ENCODE data around the gene AKAP1.

The AKAP1 gene

DNA sequence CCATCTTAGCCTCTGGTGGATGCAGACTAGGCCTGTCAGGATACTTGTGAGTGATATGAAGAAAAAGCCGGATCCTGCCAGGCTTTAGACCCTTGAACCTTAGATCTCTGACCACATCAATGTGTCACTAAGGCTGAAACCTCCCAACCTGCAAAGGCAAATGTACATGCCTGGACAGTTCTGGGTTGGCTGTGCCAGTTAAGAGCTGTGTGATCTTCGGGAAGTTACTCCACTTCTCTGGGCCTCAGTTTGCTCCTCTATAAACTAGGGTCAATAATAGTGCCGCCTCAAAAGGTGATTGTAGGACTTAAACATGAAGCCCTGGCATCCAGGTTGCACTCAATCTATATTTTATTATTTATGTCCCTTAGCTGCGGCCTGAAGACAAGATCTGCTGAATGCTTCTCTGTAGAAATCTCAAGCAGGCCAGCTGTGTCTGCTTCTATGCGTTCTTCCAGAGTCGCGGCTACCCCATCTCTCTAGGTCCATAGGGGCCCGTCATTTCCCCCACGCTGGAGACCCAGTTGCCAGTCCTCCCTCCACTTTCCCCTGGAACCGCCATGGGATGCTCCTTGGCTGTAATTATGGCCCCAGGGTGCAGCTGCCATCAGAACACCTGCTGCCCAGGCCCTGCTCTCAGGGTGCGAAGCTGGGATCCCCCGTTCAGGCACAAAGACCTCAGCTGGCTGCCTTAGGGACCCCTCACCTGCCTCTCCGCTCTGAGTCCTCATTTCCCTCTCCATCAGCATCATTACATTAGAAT is 50.2 kb downstream of the AKAP1 start:
- no peak for DNase-seq

DNA sequence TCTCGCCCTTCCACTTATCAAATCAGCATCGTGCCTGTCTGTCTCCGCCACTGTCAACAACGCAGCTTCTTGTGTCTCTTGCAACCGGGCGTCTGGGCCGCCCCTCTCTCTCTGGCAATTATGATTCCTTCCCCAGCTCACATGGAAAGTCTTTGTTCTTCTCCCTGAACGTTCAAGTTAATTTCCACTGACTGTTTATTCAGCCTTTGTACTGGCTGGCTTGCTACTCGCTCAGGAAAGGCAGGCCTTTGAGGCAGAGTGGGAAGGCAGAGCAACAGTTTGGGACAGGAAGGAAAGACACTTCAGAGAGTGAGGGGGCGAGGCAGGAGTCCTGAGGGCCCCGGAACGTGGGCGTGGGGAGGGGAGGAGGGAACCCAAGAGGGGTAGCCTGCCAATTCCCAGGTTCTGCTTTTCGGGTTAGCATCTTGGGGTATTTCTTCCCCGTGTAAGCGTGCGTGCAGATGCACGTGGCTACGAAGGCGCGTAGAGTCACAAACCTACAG is 50.8 kb downstream of the AKAP1 start:
- no peak for DNase-seq

DNA sequence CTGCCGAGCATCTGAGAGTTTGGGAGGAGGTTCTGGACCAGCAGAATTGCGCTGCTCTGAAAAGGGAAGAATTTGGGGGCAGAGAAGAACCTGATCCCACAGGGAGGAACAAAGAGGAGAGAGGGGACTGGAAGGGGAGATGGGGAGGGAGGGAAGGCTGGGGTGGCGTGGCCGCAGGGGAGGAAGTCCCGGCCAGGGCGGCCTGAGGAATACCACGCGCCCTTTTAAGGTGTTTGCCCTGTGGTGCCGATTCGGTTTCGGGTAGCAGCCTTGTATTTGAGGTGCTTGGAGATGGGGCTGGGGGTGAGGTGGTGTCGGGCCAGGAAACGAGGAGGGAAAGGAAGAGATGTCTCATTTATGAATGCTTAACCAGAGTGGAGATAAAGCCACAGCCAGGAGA is 51.3 kb downstream of the AKAP1 start:
- no peak for DNase-seq

DNA sequence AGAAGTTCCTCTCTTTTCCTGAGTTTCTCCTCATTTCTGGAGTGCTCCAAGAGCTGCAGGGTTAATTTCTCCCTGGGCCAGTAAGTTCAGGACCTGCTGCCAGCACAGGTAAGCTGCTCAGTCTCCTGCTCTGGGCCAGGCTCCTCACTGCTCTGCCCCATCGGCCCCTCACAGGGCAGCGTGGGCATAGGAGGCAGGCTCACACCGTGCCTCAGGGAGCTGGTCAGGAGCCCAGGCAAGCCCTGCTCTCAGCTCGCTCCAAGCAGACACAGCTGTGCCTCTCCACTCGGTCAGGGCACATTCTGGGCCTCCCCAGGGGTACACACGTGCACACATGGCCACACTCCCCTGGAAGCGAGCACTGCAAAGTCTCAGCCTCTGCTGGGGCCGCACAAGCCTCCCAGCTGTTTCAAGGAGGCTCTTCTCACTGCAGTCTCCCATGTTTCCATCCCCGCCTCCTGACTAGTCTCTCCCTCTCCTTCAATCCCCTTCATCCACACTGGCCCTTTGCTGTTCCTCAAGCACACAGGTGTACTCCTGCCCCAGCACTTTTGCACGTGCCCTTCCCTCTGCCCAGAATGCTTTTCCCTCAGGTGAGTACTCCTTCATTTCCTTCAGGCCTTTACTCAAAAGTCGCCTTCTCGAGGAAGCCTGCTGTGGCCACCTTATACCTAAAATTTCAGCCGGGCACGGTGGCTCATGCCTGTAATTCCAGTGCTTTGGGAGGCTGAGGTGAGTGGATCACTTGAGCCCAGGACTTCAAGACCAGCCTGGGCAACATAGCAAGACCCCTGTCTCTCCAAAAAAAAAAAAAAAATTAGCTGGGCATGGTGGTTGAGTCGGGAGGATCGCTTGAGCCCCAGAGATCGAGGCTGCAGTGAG is 53.2 kb downstream of the AKAP1 start:
- DNase-seq: no peak

DNA sequence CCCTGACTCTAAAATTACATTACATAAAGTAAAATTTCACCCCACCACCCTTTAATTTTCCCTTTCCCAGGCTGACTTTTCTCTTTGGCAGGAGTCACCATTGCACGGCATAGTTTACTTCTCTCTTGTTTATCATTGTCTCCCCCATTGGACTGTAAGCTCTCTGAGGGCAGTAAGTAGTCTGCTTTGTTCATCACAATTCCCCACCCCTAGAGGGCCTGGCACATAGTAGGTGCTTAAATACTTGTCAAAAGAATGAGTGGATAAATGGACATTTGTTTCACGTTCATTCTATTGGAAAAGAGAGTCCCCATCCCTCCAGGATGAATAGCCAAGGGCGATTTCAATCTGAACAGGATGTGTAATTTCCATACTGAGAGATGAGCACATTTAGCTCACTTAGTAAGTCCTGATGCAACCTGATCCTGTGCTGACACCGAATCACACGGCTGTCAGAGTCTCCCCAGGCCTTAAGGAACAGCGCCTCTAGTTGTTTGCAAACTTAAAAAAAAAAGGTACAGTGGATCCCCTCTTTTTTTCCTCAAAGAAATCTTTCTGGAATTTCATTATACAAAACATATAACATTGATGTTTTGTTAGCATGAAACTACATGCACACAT is 54.0 kb downstream of the AKAP1 start:
- no peak for DNase-seq

DNA sequence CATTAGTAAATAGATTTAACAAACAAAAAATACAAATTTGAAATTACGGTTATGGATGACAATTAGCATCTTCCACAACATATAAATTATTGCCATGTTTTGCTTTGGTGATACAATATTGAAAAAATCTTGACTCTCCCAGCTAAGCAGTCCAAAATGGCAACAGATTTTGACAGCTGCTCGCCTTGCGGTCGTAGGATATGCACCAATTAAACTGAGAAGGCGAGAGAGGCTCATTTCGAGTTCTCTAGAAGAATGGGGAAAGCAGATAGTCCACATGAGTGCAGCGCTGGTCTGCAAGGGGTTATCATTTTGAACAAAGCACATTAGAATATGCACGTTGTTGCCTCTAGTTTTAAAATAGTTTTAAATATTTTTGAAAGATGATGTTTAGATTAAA is 55.3 kb downstream of the AKAP1 start:
- DNase-seq: no peak

DNA sequence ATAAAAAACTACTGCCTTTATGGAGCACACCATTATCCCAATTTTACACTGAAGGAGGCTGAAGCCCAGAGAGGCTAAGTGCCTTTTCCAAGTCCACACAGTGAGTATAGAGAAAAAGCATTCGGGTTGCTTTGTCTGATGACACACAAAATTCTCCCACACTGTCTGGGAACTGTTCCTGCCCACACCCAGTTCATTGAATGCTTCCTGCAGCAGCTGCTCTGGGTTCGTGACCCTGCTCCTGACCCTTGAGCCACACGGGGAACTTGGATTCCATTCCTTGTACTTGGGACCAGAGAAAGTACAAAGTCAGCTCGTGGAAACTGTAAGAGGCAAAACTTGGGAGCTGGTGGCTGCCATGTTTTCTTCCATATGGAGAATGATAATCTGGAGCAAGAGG is 57.9 kb downstream of the AKAP1 start:
- DNase-seq: no peak

DNA sequence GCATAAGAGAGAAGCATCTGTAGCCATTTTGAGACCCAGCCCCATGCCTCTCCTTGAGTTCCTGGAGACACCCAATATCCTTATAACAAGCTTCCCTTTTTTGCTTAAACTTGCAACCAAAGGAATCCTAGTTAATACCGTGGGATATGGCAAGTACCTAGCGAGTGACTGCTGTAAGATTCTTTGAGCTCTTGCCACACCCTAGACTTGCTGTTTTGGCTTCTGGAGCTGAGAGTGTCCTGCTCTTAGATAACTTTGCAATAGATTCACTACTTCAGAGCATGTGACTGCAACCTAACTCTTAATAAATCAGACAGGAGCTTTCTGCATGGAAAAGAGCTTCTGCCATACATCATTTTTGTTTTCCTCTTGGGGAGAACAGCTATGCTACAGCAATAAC is 58.3 kb downstream of the AKAP1 start:
- DNase-seq: no peak

DNA sequence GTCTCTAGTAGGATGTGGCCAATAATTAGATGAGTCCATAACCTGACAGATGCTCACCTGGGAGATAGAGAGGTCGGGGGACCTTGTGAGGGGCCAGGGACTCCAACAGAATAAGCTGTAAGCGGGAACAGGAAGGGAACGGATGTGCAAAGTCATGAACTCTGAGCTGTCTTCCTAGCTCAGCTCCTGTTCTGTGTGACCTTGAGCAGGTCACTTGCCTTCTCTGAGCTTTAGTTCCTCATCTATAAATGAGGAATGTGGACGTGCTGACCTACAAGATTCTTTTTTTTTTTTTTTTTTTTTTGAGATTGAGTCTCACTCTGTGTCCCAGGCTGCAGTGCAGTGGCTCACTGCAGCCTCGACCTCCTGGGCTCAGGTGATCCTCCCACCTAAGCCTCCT is 58.9 kb downstream of the AKAP1 start:
- DNase-seq: no peak

DNA sequence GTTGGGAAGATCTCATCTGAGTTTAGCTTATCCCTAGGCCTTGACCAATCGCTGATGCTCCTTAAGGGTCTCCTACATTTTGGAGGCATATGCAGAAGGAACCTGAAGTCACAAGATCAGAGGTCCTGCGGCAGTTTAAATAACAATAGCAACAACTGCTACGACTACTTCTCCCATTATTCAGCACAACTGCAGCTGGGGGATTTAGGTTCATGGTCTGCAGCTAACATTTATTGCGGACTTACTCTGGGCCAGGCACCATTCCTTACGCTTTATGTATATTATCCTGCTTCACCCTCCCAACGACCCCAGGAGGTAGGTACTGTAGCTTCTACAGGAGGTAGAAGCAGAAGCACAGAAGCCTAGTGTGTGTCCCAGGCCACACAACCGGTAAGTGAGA is 59.5 kb downstream of the AKAP1 start:
- DNase-seq: no peak

DNA sequence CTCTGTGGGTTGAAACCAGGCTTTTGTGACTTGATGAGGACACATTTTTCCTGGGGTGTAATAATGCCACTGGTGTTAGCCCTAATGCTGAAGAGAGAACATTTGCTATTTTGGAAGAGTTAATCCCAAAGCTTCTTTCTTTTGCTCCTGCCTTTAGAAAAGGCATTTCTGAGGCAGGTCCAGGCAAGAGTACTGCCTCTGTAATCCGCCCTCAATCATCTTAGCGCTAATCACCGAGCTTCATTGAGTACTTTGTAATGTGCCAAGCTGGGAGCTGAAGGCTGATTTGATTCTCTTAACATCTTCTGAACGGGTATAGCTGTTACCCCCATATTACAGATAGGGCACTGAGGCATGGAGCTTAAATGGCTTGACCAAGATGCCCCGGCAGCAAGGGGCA is 60.3 kb downstream of the AKAP1 start:
- no peak for DNase-seq

DNA sequence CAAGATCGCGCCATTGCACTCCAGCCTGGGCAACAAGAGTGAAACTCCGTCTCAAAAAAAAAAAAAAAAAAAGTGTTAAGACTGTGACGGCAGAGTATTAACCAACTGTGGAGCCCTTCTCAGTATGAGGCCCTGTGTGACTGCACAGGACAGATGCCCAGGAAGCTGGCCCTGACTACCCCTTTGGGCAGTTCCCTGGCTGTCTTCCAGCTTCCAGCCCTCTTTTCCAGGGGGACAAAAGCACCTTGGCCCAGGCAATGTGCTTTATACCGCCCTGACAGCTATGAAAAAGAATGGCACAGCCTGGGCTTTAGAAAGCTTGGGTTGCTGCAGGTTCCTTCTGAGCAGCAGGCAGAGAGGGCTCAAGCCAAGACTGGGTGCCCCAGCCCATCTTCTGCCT is 61.2 kb downstream of the AKAP1 start:
- DNase-seq: no peak

DNA sequence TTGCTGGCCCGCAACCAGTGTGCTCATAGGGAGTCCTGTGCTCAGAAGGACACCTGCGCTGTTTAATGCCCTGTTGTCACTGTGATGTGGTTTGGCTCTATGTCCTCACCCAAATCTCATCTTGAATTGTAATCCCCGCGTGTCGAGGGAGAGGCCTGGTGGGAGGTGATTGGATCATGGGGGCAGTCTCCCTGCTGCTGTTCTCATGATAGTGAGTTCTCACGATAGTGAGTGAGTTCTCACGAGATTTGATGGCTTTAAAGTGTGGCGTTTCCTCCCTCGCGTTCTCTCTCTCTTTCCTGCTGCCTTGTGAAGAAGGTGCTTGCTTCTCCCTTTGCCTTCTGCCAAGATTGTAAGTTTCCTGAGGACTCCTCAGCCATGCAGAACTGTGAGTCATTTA is 66.8 kb downstream of the AKAP1 start:
- no peak for DNase-seq

DNA sequence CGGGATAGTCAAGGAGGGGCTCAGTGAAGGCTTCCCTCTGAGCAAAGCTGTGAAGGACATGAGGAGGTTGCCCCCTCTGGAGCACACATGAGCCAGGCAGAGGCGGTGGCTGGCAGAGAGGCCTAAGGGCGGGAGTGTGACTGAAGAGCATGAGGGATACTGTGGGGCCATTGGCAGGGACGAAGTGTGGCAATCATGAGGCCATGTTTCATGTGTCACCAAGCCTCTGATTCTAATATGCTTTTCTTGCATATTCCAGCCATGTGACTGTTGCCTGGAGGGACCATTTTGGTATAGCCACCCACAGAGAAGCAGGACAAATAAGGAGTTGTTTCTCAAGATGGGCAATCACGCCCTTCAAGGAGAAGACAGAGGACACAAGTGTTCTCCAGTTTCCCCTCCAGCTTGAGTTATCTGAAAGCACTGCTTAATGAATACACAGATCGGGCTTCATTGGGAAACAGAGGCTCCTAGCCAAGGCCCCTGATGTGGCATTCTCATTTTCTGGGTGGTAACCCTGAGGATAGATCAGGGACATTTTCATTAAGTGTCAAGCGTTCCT is 68.0 kb downstream of the AKAP1 start:
- no peak for DNase-seq

DNA sequence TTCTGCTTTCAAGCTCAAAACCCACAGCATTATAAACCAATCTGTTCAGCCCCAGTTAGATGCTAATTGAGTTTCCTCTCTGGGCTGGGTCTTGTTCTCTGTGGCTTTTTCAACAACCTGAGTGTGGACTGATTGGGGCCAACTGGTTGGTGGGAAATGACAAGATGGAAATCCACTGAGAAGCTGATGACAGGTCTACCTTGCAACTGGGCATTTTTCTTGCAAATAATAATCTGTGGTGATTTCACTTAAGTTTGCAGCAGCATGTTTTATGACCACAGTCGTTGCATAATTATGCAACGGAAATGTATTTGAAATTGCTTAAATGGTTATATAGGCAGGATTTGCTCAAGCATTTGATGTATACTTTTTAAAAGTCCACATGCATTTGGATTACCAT is 69.9 kb downstream of the AKAP1 start:
- no peak for DNase-seq

DNA sequence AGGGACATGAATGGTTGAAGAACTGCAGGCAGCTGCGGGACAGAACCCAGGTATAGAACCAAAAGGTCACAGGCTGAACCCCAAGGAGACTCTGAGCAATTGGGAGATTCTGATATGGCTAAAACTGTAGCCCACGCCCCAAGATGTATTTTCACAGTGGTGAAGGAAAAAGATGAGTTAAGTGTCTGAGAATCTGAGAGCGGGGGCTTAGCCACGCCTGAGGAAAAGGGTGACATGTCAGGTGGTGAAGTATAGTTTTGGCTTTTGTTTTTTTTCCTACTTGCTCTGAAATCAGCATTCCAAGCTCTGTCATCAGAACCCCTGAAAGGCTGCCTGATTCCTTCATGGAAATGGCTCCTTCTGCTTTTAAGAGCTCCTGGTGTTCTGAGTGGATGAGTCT is 73.3 kb downstream of the AKAP1 start:
- no peak for DNase-seq

DNA sequence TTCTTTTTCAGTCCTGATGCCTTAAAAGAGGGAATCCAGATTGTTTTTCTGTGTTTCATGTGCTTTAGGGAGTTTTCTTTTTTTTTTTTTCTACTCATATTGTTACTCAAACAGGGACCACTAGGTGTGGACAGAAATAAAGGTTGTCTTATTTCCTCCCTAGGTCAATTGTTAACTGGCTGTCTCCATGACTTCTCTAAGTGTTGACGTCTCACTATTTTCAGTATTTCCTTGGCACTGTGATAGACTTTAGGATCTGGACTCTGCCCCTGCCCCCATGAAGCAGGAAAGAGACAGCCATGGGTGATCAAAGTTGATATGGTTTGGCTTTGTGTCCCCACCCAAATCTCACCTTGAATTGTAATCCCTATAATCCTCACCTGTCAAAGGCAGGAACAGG is 73.7 kb downstream of the AKAP1 start:
- no peak for DNase-seq

DNA sequence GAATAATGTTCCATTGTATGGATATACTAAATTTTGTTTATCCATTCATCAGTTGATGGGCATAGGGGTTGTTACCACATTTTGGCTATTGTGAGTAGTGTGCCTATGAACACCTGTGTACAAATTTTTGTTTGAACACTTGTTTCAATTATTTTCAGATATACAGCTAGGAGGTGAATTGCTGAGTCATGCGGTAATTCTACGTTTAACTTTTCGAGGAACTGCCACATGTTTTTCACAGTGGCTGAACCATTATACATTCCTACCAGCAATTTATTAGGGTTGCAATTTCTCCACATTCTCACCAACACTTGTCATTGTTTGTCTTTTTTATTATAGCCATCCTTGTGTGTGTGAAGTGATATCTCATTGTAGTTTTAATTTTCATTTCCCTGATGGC is 75.6 kb downstream of the AKAP1 start:
- DNase-seq: no peak

DNA sequence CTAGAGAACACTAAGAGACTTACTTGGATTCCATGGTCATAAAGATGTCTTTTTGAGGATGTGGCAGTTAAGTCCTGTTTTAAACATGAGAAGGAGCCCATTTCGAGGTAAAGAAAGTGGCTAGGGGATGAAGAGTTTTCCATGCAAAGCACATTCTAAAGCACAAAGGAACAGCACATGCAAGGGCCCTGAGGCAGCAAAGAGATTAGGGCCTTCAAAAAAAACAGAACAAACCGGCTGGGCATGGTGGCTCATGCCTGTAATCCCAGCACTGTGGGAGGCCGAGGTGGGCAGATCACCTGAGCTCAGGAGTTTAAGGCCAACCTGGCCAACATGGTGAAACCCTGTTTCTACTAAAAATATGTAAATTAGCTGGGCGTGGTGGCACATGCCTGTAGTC is 79.8 kb downstream of the AKAP1 start:
- no peak for DNase-seq

DNA sequence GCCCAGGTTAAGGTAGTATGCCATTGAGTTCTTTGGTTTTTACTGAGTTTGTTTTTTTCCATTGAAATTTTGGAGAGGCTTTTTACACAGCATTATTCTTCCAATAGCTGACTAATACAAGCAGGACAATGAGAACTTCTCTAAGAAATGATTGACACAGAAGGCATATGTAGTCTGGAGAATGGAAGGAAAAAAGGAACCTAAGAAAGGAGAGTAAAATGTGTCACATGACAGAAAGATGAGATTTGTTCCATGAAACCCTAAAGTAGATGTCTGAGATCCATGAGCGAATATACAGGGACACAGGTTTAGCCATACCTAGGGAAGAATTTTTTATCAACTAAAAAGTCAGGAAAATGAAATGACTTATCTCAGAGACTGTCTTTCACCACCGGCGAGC is 80.7 kb downstream of the AKAP1 start:
- no peak for DNase-seq

DNA sequence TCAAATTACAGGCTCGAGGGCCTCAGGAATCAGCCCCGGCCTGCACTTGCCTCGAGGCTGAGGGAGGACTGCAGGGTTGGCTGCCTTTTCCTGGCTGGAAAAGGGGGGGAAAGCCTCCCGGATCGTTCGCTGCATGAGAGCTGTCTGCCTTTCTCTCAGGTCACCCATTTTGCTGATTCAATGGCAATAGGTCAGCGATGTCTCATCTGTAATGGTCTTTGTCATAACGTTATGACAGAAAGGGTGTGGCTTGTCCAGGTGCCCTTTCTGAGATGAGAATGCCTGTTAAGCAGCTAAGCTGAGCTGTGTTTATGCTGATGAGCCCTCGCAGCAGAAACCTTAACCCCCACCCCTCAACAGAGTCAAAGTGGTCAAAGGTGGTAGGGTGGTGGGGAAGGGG is 81.8 kb downstream of the AKAP1 start:
- no peak for DNase-seq

DNA sequence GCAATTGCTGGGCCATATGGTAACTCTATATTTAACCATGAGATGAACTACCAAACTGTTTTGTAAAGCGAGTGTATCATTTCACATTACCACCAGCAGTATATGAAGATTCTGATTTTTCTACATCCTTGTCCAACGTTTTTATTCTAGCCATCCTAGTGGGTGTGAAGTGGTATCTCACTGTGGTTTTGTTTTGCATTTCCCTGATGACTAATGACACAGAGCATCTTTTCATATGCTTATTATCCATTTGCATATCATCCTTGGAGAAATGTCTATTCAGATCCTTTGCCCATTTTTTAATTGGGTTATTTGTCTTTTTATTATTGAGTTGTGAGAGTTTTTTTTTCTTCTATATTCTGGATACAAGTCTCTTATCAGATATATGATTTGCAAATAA is 83.6 kb downstream of the AKAP1 start:
- DNase-seq: no peak

DNA sequence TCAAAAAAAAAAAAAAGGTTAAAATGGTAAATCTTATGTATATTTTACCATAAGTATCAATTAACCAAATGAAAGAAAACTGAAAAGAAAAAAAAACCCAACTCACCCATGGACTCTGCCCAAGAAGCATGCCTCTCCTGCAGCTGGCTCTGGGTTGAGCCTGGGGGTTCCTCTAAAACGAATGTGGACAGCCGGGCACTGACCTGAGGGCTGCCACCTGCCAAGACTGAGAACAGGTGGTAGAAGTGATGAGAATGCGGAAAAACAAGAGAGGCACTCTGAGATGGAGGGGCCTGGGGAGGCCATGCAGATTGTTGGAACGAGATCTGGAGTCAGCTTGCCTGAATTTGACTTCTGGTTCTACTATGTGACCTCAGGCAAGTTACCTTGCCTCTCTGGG is 85.8 kb downstream of the AKAP1 start:
- DNase-seq: no peak
